ENCODE data around the gene ATXN10. TPM values are rescaled to one million over a fixed set of nuclear protein-coding genes. Genes with fewer than 3 reads are reported as not detected.

ATXN10 gene
- total and polyA plus RNA-seq, 12 donors = 11.8 to 169 (median 142) TPM

- TF ChIP-seq CTCF (IDR thresholded peaks at IDR 0.05) = no peak
- 80 to 87% methylated on average over 7 of the region's 7 CpGs for WGBS, 2 donors
- DNase-seq (no peak), ATAC-seq (peak in 2 of 8 donors; percentile 53 to 74)
- intact Hi-C loops (cut with DNase I) = loop anchor here in 4 of 10 donors (10.0 kb wide), 2 partner anchors 193 to 263 kb away; no protein-coding TSS in a partner anchor
- Histone ChIP-seq H3K4me1 (peaks cover 0 to 13% (median 0%) of the 10 kb centered on the region in 9 donors), H3K9me3 (no peaks in the 10 kb centered on the region), H3K27ac (no peak overlapping the region), H3K36me3 (peaks cover 0 to 58% (median 0%) of the 10 kb centered on the region in 9 donors), H3K27me3 (no peaks in the 10 kb centered on the region), H3K4me3 (no peak overlapping the region)
These were observed 165.9 kb downstream of the ATXN10 start for GRCh38 chr22:45837508-45837907.

- DNase-seq = no peak
- intact Hi-C loops (cut with DNase I) = loop anchor here in 4 of 10 donors (10.0 kb wide), 2 partner anchors 194 to 264 kb away; no protein-coding TSS in a partner anchor
- peak in 1 of 8 donors; percentile 63 for ATAC-seq
These were observed 166.8 kb downstream of the ATXN10 start for GRCh38 chr22:45838305-45838887.

GRCh38 chr22:45840483-45840882, 168.8 kb downstream of the ATXN10 start:
- WGBS, 2 donors = 69 to 72% methylated on average over 8 of the region's 8 CpGs
- Histone ChIP-seq H3K27me3 (no peaks in the 10 kb centered on the region), H3K36me3 (peaks cover 0 to 65% (median 5%) of the 10 kb centered on the region in 9 donors), H3K27ac (no peak overlapping the region), H3K9me3 (no peaks in the 10 kb centered on the region), H3K4me3 (no peak overlapping the region), H3K4me1 (peaks cover 0 to 13% (median 0%) of the 10 kb centered on the region in 9 donors)
- DNase-seq (no peak), ATAC-seq (no peak)
- TF ChIP-seq CTCF (IDR thresholded peaks at IDR 0.05) = no peak
- intact Hi-C loops (cut with DNase I) = no loop called here

More at GRCh38 chr22:45838305-45838887, 166.8 kb downstream of the ATXN10 start:
- H3K9me3 ChIP-seq = no peaks in the 10 kb centered on the region
- H3K27ac ChIP-seq = no peak overlapping the region
- 80 to 82% methylated on average over 5 of the region's 5 CpGs for WGBS, 2 donors
- peaks cover 0 to 64% (median 5%) of the 10 kb centered on the region in 9 donors for H3K36me3 ChIP-seq
- no peak for TF ChIP-seq CTCF (IDR thresholded peaks at IDR 0.05)
- no peak overlapping the region for H3K4me3 ChIP-seq
- H3K27me3 ChIP-seq = no peaks in the 10 kb centered on the region
- peaks cover 0 to 13% (median 0%) of the 10 kb centered on the region in 9 donors for H3K4me1 ChIP-seq

- peaks cover 0 to 13% (median 0%) of the 10 kb centered on the region in 9 donors for H3K4me1 ChIP-seq
- intact Hi-C loops (cut with DNase I) = no loop called here
- H3K27me3 ChIP-seq = no peaks in the 10 kb centered on the region
- H3K9me3 ChIP-seq = no peaks in the 10 kb centered on the region
- peaks cover 0 to 83% (median 5%) of the 10 kb centered on the region in 9 donors for H3K36me3 ChIP-seq
- no peak for TF ChIP-seq CTCF (IDR thresholded peaks at IDR 0.05)
- DNase-seq (no peak), ATAC-seq (no peak)
- no peak overlapping the region for H3K4me3 ChIP-seq
- H3K27ac ChIP-seq = no peak overlapping the region
- 89% methylated on average over 12 of the region's 12 CpGs for WGBS, 2 donors
These were observed 170.8 kb downstream of the ATXN10 start for GRCh38 chr22:45842291-45842991.
